Measurements from ENCODE around the gene CYB5RL. TPM values are rescaled to one million over a fixed set of nuclear protein-coding genes. Genes with fewer than 3 reads are reported as not detected.
A peak's percentile ranks its signal among the peaks of the same experiment; 100 is the strongest.

The CYB5RL gene
- total RNA-seq, 1 donor from 2014 or later: 3.5 TPM

- DNase-seq (ENCODE audit: low spot score) (no peak), ATAC-seq (no peak)
Observed at GRCh38 chr1:54163051-54163450, 36.8 kb downstream of the CYB5RL start.

- ATAC-seq (no peak), DNase-seq (ENCODE audit: low spot score) (no peak)
Observed at GRCh38 chr1:54161495-54162168, 38.2 kb downstream of the CYB5RL start.

- ATAC-seq (peak; percentile 33), DNase-seq (ENCODE audit: low spot score) (no peak)
Observed at GRCh38 chr1:54160351-54160750, 39.5 kb downstream of the CYB5RL start.

GRCh38 chr1:54159733-54160316, 40.0 kb downstream of the CYB5RL start:
- ATAC-seq: no peak
- DNase-seq (ENCODE audit: low spot score): no peak

- ATAC-seq (no peak), DNase-seq (ENCODE audit: low spot score) (no peak)
Observed at GRCh38 chr1:54158071-54158470, 41.8 kb downstream of the CYB5RL start.

GRCh38 chr1:54157401-54157800, 42.4 kb downstream of the CYB5RL start:
- DNase-seq (ENCODE audit: low spot score) (no peak), ATAC-seq (no peak)

GRCh38 chr1:54156986-54157385, 42.8 kb downstream of the CYB5RL start:
- DNase-seq (ENCODE audit: low spot score) (no peak), ATAC-seq (no peak)

GRCh38 chr1:54156201-54156600, 43.6 kb downstream of the CYB5RL start:
- ATAC-seq: no peak
- DNase-seq (ENCODE audit: low spot score): no peak

GRCh38 chr1:54153535-54154439, 46.0 kb downstream of the CYB5RL start:
- peak; percentile 98 for ATAC-seq
- peak; percentile 87 for DNase-seq (ENCODE audit: low spot score)

- ATAC-seq (no peak), DNase-seq (ENCODE audit: low spot score) (no peak)
Observed at GRCh38 chr1:54152696-54153095, 47.1 kb downstream of the CYB5RL start, which contains the start of gene CDCP2. Gene CDCP2 (minus strand): TSS chr1:54153000. CDS start chr1:54152922, 78 bp downstream.

GRCh38 chr1:54151013-54151412, 48.8 kb downstream of the CYB5RL start:
- ATAC-seq: no peak
- DNase-seq (ENCODE audit: low spot score): no peak

Other genes with a start within 250 kb of the CYB5RL start
- 0.63 TPM for gene LDLRAD1, start 181.8 kb downstream of the CYB5RL start, total RNA-seq
- gene TMEM59, start 146.8 kb downstream of the CYB5RL start, total RNA-seq: 275 TPM
- 2.9 TPM for gene TCEANC2, start 146.4 kb downstream of the CYB5RL start, total RNA-seq
- not detected for gene CDCP2, start 47.0 kb downstream of the CYB5RL start, total RNA-seq
- 88.9 TPM for gene MRPL37, start 137 bp upstream of the CYB5RL start, total RNA-seq
- gene SSBP3, start 206.4 kb upstream of the CYB5RL start, total RNA-seq: 21.7 TPM